Bronchial epithelial cell (primary cell): ENCODE measurements around the gene PCYT1A. TPM values are rescaled to one million over a fixed set of nuclear protein-coding genes. Genes with fewer than 3 reads are reported as not detected.
"Not testable (repeated sequence)": the region's sequence is repeated elsewhere in the genome, so short reads cannot be mapped to it uniquely, and the experiment has no call there.

ENCODE experiments used
- DNase-seq: peaks from one replicate; pipeline ENCODE4 v3.0.0-alpha.2; 2010; ENCODE audit warnings: low read depth
- FAIRE-seq: peaks from 2 replicates; lab custom pipeline; 2011; peaks lifted over from hg19 to GRCh38; lab: Jason Lieb, UNC
- H3K27me3 ChIP-seq: 2 replicates; pipeline ENCODE4 v1.5.1; 2011; ENCODE audit warnings: low read length; ENCODE audit not compliant: control insufficient read depth, insufficient read depth
- H3K36me3 ChIP-seq: 2 replicates; pipeline ENCODE4 v1.5.1; 2011; ENCODE audit warnings: low read length; ENCODE audit not compliant: control insufficient read depth, insufficient read depth
- H3K4me3 ChIP-seq: 2 replicates; pipeline ENCODE4 v1.5.1; 2011; ENCODE audit warnings: mild to moderate bottlenecking, low read depth, low read length, control low read depth
- total RNA-seq: library from RNA; depleted of rRNA; stranded (reverse); fragments of >200 nt; gene quantifications from 2 replicates; pipeline ENCODE4 v1.2.1, GENCODE V29; 2014
- TF ChIP-seq, protein P1 (sequence below): IDR thresholded peaks from 2 replicates; pipeline ENCODE4 v1.5.1; 2011; ENCODE audit warnings: mild to moderate bottlenecking, moderate library complexity, low read length, control low read depth, inconsistent platforms; ENCODE audit not compliant: insufficient read depth, severe bottlenecking

Gene PCYT1A
- total RNA-seq, 1 donor from 2014 or later: 52.9 TPM

DNA sequence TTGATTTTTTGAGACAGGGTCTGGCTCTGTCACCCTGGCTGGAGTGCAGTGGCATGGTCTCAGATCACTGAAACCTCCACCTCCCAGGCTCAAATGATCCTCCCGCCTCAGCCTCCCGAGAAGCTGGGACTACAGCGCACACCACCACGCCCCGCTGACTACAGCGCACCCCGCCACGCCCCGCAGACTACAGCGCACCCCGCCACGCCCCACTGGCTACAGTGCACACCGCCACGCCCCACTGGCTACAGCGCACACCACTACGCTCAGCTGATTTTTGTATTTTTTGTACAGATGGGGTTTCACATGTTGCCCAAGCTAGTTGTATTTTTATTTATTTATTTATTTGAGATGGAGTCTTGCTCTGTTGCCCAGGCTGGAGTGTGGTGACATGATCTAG is 35.6 kb downstream of the PCYT1A start:
- Histone ChIP-seq H3K27me3 (no peaks in the 10 kb centered on the region), H3K4me3 (no peak overlapping the region), H3K36me3 (peaks cover 10% of the 10 kb centered on the region)
- TF ChIP-seq, protein P1, sequence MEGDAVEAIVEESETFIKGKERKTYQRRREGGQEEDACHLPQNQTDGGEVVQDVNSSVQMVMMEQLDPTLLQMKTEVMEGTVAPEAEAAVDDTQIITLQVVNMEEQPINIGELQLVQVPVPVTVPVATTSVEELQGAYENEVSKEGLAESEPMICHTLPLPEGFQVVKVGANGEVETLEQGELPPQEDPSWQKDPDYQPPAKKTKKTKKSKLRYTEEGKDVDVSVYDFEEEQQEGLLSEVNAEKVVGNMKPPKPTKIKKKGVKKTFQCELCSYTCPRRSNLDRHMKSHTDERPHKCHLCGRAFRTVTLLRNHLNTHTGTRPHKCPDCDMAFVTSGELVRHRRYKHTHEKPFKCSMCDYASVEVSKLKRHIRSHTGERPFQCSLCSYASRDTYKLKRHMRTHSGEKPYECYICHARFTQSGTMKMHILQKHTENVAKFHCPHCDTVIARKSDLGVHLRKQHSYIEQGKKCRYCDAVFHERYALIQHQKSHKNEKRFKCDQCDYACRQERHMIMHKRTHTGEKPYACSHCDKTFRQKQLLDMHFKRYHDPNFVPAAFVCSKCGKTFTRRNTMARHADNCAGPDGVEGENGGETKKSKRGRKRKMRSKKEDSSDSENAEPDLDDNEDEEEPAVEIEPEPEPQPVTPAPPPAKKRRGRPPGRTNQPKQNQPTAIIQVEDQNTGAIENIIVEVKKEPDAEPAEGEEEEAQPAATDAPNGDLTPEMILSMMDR: no peak
- FAIRE-seq (no peak), DNase-seq (no peak)

DNA sequence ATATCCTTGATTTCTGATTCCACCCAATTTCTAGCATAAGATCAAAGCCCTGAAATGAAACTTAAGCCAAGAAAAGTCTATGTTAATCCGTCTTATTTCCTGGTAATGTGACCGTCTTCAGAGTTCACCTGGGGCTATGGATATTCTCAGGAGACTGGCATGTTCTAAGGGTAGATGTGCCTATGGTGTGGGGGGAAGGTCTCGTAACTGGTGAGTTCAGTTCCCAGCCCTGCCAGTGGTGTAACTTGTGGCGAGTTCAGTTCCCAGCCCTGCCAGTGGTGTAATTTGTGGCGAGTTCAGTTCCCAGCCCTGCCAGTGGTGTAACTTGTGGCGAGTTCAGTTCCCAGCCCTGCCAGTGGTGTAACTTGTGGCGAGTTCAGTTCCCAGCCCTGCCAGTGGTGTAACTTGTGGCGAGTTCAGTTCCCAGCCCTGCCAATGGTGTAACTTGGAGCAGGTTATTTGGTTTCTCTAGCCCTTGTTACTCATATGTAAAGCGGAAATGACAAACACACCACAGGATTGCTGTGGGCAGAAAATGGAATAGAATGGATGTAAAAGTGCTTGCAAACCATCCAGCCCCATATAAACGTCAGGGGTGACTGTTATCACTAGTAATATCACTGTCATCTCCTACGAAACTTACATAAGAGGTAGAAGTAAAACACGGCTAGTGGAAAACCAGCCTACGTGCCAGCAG is 40.8 kb downstream of the PCYT1A start:
- TF ChIP-seq, protein P1: no peak
- FAIRE-seq (no peak), DNase-seq (peak; percentile 48)
- Histone ChIP-seq H3K36me3 (peaks cover 17% of the 10 kb centered on the region), H3K27me3 (no peaks in the 10 kb centered on the region), H3K4me3 (no peak overlapping the region)

DNA sequence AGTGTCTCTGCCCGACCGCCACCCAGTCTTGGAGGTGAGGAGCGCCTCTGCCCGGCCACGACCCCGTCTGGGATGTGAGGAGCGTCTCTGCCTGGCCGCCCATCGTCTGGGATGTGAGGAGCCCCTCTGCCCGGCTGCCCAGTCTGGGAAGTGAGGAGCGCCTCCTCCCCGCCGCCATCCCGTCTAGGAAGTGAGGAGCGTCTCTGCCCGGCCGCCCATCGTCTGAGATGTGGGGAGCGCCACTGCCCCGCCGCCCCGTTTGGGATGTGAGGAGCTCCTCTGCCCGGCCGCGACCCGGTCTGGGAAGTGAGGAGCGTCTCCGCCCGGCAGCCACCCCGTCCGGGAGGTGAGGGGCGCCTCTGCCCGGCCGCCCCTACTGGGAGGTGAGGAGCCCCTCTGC is 43.4 kb downstream of the PCYT1A start:
- not testable (repeated sequence) for H3K4me3 ChIP-seq, FAIRE-seq
- H3K36me3 ChIP-seq: peaks cover 24% of the 10 kb centered on the region

DNA sequence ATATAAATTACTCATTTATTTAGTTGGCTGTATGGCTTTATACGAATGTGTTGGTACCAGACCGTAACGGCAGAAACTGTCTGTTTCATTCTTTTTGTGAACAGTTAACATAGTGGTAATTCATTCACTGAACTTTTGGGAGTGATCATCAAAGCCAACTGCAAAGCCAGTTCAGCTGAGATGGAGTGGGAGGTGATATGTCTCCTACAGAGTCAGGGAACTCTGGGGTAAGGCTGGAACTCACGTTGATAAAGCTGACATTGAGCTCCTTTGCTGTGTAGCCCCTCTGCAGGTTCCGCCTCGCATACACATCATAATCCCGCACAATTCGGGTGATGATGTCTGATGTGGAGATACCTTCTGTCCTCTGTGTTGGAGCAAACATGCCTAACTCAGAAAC is 45.8 kb downstream of the PCYT1A start:
- Histone ChIP-seq H3K4me3 (no peak overlapping the region), H3K36me3 (peaks cover 20% of the 10 kb centered on the region), H3K27me3 (no peaks in the 10 kb centered on the region)
- DNase-seq (no peak), FAIRE-seq (peak; percentile 13)
- TF ChIP-seq, protein P1: no peak

More for the DNA sequence above, 43.4 kb downstream of the PCYT1A start:
- H3K27me3 ChIP-seq, DNase-seq: not testable (repeated sequence)

DNA sequence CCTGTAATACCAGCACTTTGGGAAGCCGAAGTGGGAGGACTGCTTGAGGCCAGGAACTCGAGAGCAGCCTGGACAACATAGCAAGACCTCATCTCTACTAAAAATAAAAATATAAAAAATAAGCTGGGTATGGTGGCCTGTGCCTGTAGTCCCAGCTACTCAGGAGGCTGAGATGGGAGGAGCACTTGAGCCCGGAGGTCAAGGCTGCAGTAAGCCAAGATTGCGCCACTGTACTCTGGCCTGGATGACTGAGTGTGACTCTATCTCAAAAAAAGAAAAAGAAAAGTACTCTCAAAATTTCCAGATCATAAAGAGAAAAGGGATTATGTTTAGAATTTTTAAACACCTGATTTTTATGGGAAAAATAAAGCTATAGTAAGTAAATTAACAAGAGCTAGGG is 47.1 kb downstream of the PCYT1A start:
- Histone ChIP-seq H3K4me3 (no peak overlapping the region), H3K27me3 (no peaks in the 10 kb centered on the region), H3K36me3 (peaks cover 17% of the 10 kb centered on the region)
- DNase-seq (no peak), FAIRE-seq (no peak)
- TF ChIP-seq, protein P1: no peak

DNA sequence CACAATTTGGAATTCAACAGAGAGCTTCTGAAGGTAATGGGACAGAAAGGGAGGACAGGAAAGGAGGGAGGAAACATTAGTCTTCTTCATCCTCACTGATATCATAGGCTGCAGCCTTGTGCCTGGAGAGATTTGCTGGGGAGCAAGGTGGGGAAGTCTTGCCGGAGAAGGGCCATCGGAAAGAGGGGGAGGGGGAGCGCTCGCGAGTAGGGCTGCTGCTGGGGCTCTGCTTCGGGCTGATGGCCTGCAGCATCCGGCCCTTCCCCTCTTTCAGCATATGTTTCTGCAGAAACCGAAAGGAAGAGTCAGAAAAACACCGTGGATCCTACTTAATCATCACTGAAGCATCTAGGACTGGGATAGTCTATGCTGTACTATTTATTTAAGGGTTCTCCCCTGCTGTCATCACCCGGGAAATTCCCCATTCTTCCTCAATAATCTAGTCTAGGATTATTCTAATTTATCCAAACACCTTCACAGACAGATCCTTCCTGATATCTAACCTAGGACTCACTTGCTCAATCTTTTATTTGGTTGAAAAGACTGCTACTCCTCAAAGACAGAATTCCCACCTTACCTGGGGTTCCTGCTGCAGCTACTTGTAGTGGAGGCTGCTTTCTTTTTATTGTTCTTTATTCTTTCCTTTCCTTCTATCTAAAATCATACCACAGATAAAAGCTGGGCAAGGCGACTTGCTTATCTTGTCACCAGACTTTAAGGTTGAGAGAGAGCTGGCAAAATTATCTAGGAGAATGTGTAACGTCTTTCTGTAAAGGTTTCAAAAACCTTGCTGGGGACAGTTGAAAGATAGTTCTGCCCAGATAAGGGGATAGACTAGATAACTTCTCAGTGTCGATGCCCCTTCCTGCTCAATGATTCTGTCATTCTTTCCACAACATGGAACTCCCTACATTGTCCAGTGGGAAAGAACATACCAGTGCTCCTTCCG is 48.6 kb downstream of the PCYT1A start:
- peaks cover 17% of the 10 kb centered on the region for H3K36me3 ChIP-seq

More for the DNA sequence above, 48.6 kb downstream of the PCYT1A start:
- Histone ChIP-seq H3K27me3 (no peaks in the 10 kb centered on the region), H3K4me3 (no peak overlapping the region)
- FAIRE-seq (no peak), DNase-seq (no peak)
- TF ChIP-seq, protein P1: no peak
